Memory B cell (primary cell): ENCODE measurements around the gene LGALS4.
"Not testable (repeated sequence)": the region's sequence is repeated elsewhere in the genome, so short reads cannot be mapped to it uniquely, and the experiment has no call there.

ENCODE experiments used
- ATAC-seq: fragments of 150-1000 bp; cut with Tn5 transposase; 2 replicates; pipeline ENCODE4 v1.10.0; 2021; ENCODE audit warnings: low read depth, mild to moderate bottlenecking, moderate library complexity
- DNase-seq, 2 donors: peaks; one replicate each; pipeline ENCODE4 v3.0.0; 2022; ENCODE audit warnings: low spot score in 2 of 2
- H3K27ac Mint-ChIP-seq: one replicate; pipeline ENCODE4 v1.8.0; 2022; ENCODE audit warnings: mild to moderate bottlenecking, moderate library complexity, mixed read lengths
- H3K27me3 Mint-ChIP-seq: one replicate; pipeline ENCODE4 v1.8.0; 2022; ENCODE audit warnings: mixed read lengths
- H3K36me3 Mint-ChIP-seq: one replicate; pipeline ENCODE4 v1.8.0; 2022; ENCODE audit warnings: mild to moderate bottlenecking, mixed read lengths
- H3K4me1 Mint-ChIP-seq: one replicate; pipeline ENCODE4 v1.8.0; 2022; ENCODE audit warnings: mixed read lengths
- H3K4me3 Mint-ChIP-seq: one replicate; pipeline ENCODE4 v1.8.0; 2022; ENCODE audit warnings: mild to moderate bottlenecking, moderate library complexity, mixed read lengths
- H3K9me3 Mint-ChIP-seq: one replicate; pipeline ENCODE4 v1.8.0; 2022; ENCODE audit warnings: mixed read lengths

The LGALS4 gene

GRCh38 chr19:38838986-38839761, 26.4 kb upstream of the LGALS4 start:
- ATAC-seq (no peak), DNase-seq (no peak)
- Mint-ChIP-seq H3K9me3 (no peaks in the 10 kb centered on the region), H3K36me3 (peaks cover 26% of the 10 kb centered on the region), H3K4me1 (peaks cover 24% of the 10 kb centered on the region), H3K4me3 (no peak overlapping the region), H3K27me3 (no peaks in the 10 kb centered on the region), H3K27ac (peak overlapping the region; percentile 26)

- Mint-ChIP-seq H3K27me3 (no peaks in the 10 kb centered on the region), H3K4me3 (no peak overlapping the region), H3K9me3 (no peaks in the 10 kb centered on the region), H3K27ac (peak overlapping the region; percentile 26), H3K4me1 (peaks cover 16% of the 10 kb centered on the region), H3K36me3 (peaks cover 22% of the 10 kb centered on the region)
- ATAC-seq (no peak), DNase-seq (no peak)
Measured at GRCh38 chr19:38838208-38838985, 25.7 kb upstream of the LGALS4 start.

- H3K4me3 Mint-ChIP-seq, result no peak overlapping the region
- peaks cover 21% of the 10 kb centered on the region for H3K36me3 Mint-ChIP-seq
- H3K9me3 Mint-ChIP-seq, result no peaks in the 10 kb centered on the region
- ATAC-seq, result no peak
- DNase-seq, result no peak
- H3K4me1 Mint-ChIP-seq, result peaks cover 9% of the 10 kb centered on the region
- H3K27me3 Mint-ChIP-seq, result no peaks in the 10 kb centered on the region
- H3K27ac Mint-ChIP-seq, result no peak overlapping the region
Measured at GRCh38 chr19:38837656-38838121, 24.9 kb upstream of the LGALS4 start.

- no peak for DNase-seq
- H3K36me3 Mint-ChIP-seq, result peaks cover 17% of the 10 kb centered on the region
Measured at GRCh38 chr19:38836983-38837626, 24.4 kb upstream of the LGALS4 start.

GRCh38 chr19:38836159-38836982, 23.6 kb upstream of the LGALS4 start:
- no peaks in the 10 kb centered on the region for H3K27me3 Mint-ChIP-seq
- H3K36me3 Mint-ChIP-seq, result peaks cover 17% of the 10 kb centered on the region
- DNase-seq, result no peak
- H3K4me3 Mint-ChIP-seq, result no peak overlapping the region
- no peak overlapping the region for H3K27ac Mint-ChIP-seq
- H3K4me1 Mint-ChIP-seq, result peaks cover 10% of the 10 kb centered on the region
- no peaks in the 10 kb centered on the region for H3K9me3 Mint-ChIP-seq
- no peak for ATAC-seq

More at GRCh38 chr19:38836983-38837626, 24.4 kb upstream of the LGALS4 start:
- Mint-ChIP-seq H3K27ac (no peak overlapping the region), H3K27me3 (no peaks in the 10 kb centered on the region), H3K4me1 (peaks cover 6% of the 10 kb centered on the region), H3K9me3 (no peaks in the 10 kb centered on the region), H3K4me3 (no peak overlapping the region)
- no peak for ATAC-seq

GRCh38 chr19:38834590-38834989, 21.8 kb upstream of the LGALS4 start:
- Mint-ChIP-seq H3K27me3 (no peaks in the 10 kb centered on the region), H3K27ac (no peak overlapping the region), H3K4me1 (peaks cover 14% of the 10 kb centered on the region), H3K4me3 (no peak overlapping the region), H3K9me3 (no peaks in the 10 kb centered on the region), H3K36me3 (peaks cover 16% of the 10 kb centered on the region)
- ATAC-seq, result no peak
- no peak for DNase-seq

GRCh38 chr19:38834104-38834490, 21.4 kb upstream of the LGALS4 start:
- Mint-ChIP-seq H3K27ac (no peak overlapping the region), H3K4me1 (peaks cover 14% of the 10 kb centered on the region), H3K36me3 (peaks cover 14% of the 10 kb centered on the region), H3K27me3 (no peaks in the 10 kb centered on the region), H3K4me3 (no peak overlapping the region), H3K9me3 (no peaks in the 10 kb centered on the region)
- DNase-seq, result no peak
- no peak for ATAC-seq

GRCh38 chr19:38833092-38833425, 20.3 kb upstream of the LGALS4 start:
- Mint-ChIP-seq H3K4me3 (no peak overlapping the region), H3K4me1 (peaks cover 16% of the 10 kb centered on the region), H3K36me3 (peaks cover 11% of the 10 kb centered on the region), H3K27ac (no peak overlapping the region), H3K27me3 (no peaks in the 10 kb centered on the region), H3K9me3 (no peaks in the 10 kb centered on the region)
- no peak for DNase-seq
- no peak for ATAC-seq

GRCh38 chr19:38831142-38831605, 18.4 kb upstream of the LGALS4 start:
- H3K36me3 Mint-ChIP-seq, result peaks cover 10% of the 10 kb centered on the region
- DNase-seq, result no peak
- H3K4me3 Mint-ChIP-seq, result peak overlapping the region; percentile 97
- no peaks in the 10 kb centered on the region for H3K27me3 Mint-ChIP-seq
- ATAC-seq, result peak; percentile 8
- peaks cover 16% of the 10 kb centered on the region for H3K4me1 Mint-ChIP-seq
- no peaks in the 10 kb centered on the region for H3K9me3 Mint-ChIP-seq
- H3K27ac Mint-ChIP-seq, result peak overlapping the region; percentile 89

- H3K9me3 Mint-ChIP-seq, result no peaks in the 10 kb centered on the region
- peak overlapping the region; percentile 97 for H3K4me3 Mint-ChIP-seq
- no peak for DNase-seq
- H3K27ac Mint-ChIP-seq, result no peak overlapping the region
- peaks cover 16% of the 10 kb centered on the region for H3K4me1 Mint-ChIP-seq
- H3K36me3 Mint-ChIP-seq, result peaks cover 10% of the 10 kb centered on the region
- H3K27me3 Mint-ChIP-seq, result no peaks in the 10 kb centered on the region
- no peak for ATAC-seq
Measured at GRCh38 chr19:38830039-38830733, 17.4 kb upstream of the LGALS4 start.

- Mint-ChIP-seq H3K4me3 (peak overlapping the region; percentile 27), H3K4me1 (peaks cover 19% of the 10 kb centered on the region)
- H3K9me3 Mint-ChIP-seq, ATAC-seq, H3K36me3 Mint-ChIP-seq, DNase-seq, H3K27me3 Mint-ChIP-seq, H3K27ac Mint-ChIP-seq: not testable (repeated sequence)
Measured at GRCh38 chr19:38829203-38829602, 16.5 kb upstream of the LGALS4 start.

GRCh38 chr19:38826856-38827551, 14.3 kb upstream of the LGALS4 start:
- no peak overlapping the region for H3K4me3 Mint-ChIP-seq
- no peaks in the 10 kb centered on the region for H3K27me3 Mint-ChIP-seq
- ATAC-seq (no peak), DNase-seq (no peak)
- peaks cover 16% of the 10 kb centered on the region for H3K4me1 Mint-ChIP-seq
- H3K27ac Mint-ChIP-seq, result no peak overlapping the region
- H3K9me3 Mint-ChIP-seq, result no peaks in the 10 kb centered on the region
- peaks cover 21% of the 10 kb centered on the region for H3K36me3 Mint-ChIP-seq
